Measurements from ENCODE around the gene NDUFAF7.

GRCh38 chr2:37246205-37246604 lies 14.7 kb downstream of the NDUFAF7 start:
- TF ChIP-seq, protein P1, sequence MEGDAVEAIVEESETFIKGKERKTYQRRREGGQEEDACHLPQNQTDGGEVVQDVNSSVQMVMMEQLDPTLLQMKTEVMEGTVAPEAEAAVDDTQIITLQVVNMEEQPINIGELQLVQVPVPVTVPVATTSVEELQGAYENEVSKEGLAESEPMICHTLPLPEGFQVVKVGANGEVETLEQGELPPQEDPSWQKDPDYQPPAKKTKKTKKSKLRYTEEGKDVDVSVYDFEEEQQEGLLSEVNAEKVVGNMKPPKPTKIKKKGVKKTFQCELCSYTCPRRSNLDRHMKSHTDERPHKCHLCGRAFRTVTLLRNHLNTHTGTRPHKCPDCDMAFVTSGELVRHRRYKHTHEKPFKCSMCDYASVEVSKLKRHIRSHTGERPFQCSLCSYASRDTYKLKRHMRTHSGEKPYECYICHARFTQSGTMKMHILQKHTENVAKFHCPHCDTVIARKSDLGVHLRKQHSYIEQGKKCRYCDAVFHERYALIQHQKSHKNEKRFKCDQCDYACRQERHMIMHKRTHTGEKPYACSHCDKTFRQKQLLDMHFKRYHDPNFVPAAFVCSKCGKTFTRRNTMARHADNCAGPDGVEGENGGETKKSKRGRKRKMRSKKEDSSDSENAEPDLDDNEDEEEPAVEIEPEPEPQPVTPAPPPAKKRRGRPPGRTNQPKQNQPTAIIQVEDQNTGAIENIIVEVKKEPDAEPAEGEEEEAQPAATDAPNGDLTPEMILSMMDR (IDR thresholded peaks at IDR 0.05; ENCODE audit: low read length) = no peak
- TF ChIP-seq EZH2 (IDR thresholded peaks at IDR 0.05; ENCODE audit: borderline replicate concordance, low read length) = no peak
